Fibroblast of mammary gland (primary cell): ENCODE results near the gene CD200R1L.

Experiments used
- DNase-seq: peaks from one replicate; pipeline ENCODE4 v3.0.0-alpha.2; 2010; ENCODE audit warnings: low read depth
- H3K4me3 ChIP-seq: 2 replicates; pipeline ENCODE4 v1.5.1; 2011; ENCODE audit warnings: low read depth, mild to moderate bottlenecking, low read length, moderate library complexity; ENCODE audit not compliant: control insufficient read depth
- TF ChIP-seq, protein P1 (sequence below): conservative IDR thresholded peaks from 2 replicates; pipeline ENCODE4 v1.5.1; 2011; ENCODE audit warnings: low read depth, low read length, inconsistent platforms; ENCODE audit not compliant: control insufficient read depth, insufficient read depth

CD200R1L gene

DNA sequence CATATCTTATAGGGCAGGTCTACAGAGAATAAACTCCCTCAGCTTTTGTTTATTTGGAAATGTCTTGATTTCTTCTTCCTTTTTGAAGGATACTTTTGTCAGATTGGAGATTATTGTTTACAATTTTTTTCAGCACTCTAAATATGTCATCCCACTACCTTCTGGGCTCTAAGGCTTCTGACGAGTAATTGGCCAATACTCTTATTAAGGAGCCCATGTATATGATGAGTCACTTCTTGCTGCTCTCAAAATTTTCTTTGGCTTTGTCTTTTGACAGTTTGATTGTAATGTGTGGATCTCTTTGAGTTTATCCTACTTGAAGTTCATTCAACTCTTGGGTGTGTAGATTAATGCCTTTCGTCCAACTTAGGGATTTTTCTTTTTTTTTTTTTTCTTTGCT lies 28.9 kb upstream of the CD200R1L start:
- peak; percentile 16 for DNase-seq
- H3K4me3 ChIP-seq, result no peak overlapping the region
- TF ChIP-seq, protein P1, sequence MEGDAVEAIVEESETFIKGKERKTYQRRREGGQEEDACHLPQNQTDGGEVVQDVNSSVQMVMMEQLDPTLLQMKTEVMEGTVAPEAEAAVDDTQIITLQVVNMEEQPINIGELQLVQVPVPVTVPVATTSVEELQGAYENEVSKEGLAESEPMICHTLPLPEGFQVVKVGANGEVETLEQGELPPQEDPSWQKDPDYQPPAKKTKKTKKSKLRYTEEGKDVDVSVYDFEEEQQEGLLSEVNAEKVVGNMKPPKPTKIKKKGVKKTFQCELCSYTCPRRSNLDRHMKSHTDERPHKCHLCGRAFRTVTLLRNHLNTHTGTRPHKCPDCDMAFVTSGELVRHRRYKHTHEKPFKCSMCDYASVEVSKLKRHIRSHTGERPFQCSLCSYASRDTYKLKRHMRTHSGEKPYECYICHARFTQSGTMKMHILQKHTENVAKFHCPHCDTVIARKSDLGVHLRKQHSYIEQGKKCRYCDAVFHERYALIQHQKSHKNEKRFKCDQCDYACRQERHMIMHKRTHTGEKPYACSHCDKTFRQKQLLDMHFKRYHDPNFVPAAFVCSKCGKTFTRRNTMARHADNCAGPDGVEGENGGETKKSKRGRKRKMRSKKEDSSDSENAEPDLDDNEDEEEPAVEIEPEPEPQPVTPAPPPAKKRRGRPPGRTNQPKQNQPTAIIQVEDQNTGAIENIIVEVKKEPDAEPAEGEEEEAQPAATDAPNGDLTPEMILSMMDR, result no peak

DNA sequence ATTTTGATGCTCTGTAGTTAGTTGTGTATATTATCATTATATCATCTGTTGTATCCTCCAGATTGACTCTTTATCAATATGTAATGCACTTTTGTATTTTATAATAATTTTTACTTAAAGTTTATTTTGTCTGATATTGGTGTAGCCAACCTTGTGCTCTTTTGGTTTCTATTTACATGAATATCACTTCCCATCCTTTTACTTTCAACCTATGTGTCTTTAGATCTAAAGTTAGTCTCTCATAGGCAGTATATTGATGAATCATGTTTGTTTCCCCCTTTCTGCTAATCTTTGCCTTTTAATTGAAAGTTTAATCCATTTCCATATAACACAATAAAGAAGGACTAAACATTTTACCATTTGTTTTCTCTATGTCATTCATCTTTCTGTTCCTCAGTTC lies 28.1 kb upstream of the CD200R1L start:
- TF ChIP-seq, protein P1, result no peak
- H3K4me3 ChIP-seq, result no peak overlapping the region
- no peak for DNase-seq

DNA sequence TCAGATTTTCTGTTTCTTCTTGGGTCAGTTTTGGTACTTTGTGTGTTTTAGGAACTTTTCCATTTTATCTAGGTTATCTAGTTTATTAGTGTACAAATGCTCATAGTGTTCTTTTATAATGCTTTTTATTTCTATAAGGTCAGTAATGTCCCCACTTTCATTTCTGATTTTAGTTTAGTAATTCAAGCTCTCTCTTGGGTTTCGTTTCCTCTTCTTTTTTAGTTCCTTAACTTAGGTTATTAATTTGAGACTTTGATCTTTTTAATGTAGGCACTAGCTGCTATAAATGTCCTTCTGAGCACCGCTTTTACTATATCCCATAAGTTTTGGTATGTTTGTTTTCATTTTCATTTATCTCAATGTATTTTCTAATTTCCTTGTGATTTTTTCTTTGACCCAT lies 27.0 kb upstream of the CD200R1L start:
- no peak for DNase-seq
- H3K4me3 ChIP-seq, result no peak overlapping the region
- TF ChIP-seq, protein P1, result no peak

DNA sequence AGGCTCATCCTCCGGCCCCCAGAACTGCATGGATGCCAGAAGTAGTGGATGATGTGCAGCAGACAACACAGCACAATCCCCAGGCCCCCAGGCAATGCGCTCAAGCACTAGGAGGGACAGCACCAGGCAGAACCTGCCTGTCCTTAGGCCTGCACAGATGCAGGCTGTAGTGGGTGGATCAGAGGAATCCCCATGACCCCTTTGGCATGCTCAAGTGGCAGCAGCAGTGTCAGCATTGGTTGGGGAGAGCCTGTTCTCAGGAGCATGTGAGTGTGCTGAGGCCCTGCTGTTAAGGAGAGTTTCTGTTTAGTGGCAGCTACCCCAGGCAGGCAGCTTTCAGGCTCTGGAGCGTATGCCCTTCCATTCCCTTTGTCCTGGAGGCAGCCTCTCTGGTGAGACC lies 25.1 kb upstream of the CD200R1L start:
- H3K4me3 ChIP-seq, result no peak overlapping the region
- TF ChIP-seq, protein P1, result no peak
- no peak for DNase-seq

DNA sequence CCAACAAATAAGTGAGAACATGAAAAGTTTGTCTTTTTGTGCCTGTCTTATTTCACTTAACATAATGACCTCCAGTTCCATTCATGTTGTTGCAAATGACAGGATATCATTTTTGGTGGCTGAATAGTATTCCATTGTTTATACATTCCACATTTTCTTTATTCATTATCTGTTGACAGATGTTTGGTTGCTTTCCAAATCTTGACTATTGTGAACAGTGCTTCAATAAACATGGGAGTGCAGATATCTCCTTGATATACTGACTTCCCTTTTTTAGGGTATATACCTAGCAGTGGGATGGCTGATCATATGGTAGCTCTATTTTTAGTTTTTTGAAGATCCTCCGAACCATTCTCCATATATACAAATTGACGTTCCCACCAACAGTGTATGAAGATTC lies 19.1 kb upstream of the CD200R1L start:
- TF ChIP-seq, protein P1, result no peak
- no peak overlapping the region for H3K4me3 ChIP-seq
- DNase-seq, result no peak

DNA sequence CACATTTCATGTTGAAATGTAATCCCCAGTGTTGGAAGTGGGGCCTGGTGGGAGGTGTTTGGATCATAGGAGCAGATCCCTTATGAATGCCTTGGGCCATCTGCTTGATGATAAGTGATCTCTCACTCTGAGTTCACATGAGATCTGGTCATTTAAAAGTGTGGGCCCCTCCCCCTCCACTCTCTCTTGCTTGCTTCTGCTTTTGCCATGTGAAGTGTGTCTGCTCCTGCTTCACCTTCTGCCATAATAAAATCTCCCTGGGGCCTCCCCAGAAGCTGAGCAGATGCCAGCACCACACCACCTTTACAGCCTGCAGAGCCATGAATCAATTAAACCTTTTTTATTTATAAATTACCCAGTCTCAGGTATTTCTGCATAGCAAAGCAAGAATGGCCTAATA lies 14.2 kb upstream of the CD200R1L start:
- no peak for DNase-seq
- TF ChIP-seq, protein P1, result no peak
- H3K4me3 ChIP-seq, result no peak overlapping the region

DNA sequence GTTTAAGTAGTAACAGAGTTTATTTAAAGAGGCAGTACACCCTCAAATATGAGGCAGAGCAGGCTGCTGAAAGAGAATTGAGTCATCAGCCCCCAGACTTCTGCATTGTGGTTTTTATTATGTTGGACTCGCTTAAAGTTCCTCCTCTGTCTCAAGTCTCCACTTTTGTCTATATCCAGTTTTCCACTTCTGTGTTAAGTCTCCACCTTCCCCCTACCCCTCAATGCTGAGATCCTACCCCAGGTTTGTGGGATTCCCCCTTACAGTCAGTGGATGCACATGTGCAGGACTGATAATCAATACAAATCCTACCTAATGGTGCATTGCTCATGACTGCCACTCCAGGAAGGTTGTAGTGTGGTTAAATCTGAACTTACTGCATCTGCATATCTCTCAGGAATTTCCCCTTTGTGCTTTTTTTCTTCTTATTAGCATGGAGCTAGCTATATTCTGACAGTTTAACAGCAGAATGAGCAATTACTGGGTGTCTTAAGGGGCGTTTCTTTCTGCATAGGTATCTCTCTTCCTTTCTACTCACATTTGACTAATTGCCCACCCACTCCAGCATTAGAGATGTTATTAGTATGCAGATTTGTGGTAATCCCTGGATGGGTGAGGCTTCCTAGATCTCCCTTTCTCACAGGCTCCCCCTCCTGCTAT lies 11.9 kb upstream of the CD200R1L start:
- peak; percentile 28 for DNase-seq
- TF ChIP-seq, protein P1, result no peak
- no peak overlapping the region for H3K4me3 ChIP-seq
